PFSK-1 (cell line): ENCODE measurements around the gene ZEB2.

ENCODE experiments used
- FOXP2 ChIP-seq: optimal IDR thresholded peaks from 2 replicates; pipeline ENCODE3; 2011; ENCODE audit warnings: borderline replicate concordance, control low read depth, inconsistent platforms; ENCODE audit not compliant: insufficient read depth; ENCODE audit errors: extremely low read length, extremely low read depth
- POLR2AphosphoS5 ChIP-seq: IDR thresholded peaks from 2 replicates; pipeline ENCODE4 v1.6.1; 2012; ENCODE audit warnings: low read depth, mild to moderate bottlenecking, control low read depth, low read length, moderate library complexity
- REST ChIP-seq, 2 experiments: IDR thresholded peaks; 2 replicates each; pipeline versions ENCODE4 v1.6.1 to v1.8.0; 2011 to 2012; ENCODE audit warnings: low read depth in 2 of 2, low read length in 2 of 2, control low read depth in 1 of 2, inconsistent platforms in 1 of 2, mild to moderate bottlenecking in 1 of 2, moderate library complexity in 1 of 2; ENCODE audit not compliant: insufficient read depth in 1 of 2
- SIN3A ChIP-seq: IDR thresholded peaks from 2 replicates; pipeline ENCODE4 v1.6.1; 2012; ENCODE audit warnings: mild to moderate bottlenecking, low read length, moderate library complexity, borderline replicate concordance; ENCODE audit not compliant: insufficient read depth
- TAF1 ChIP-seq: IDR thresholded peaks from 2 replicates; pipeline ENCODE4 v1.6.1; 2012; ENCODE audit warnings: low read length, control low read depth, borderline replicate concordance; ENCODE audit not compliant: insufficient read depth

The ZEB2 gene

GRCh38 chr2:144431392-144431783 lies 88.5 kb downstream of the ZEB2 start:
- no peak for TF ChIP-seq TAF1
- TF ChIP-seq POLR2AphosphoS5, result no peak
- TF ChIP-seq FOXP2, result no peak
- no peak for TF ChIP-seq REST (IDR thresholded peaks at IDR 0.05; ENCODE audit: insufficient read depth in 1 of 2, low read depth in 2 of 2, low read length in 2 of 2)
- TF ChIP-seq SIN3A, result no peak

GRCh38 chr2:144430722-144431391 lies 89.1 kb downstream of the ZEB2 start:
- TF ChIP-seq SIN3A, result no peak
- TF ChIP-seq REST (IDR thresholded peaks at IDR 0.05; ENCODE audit: insufficient read depth in 1 of 2, low read depth in 2 of 2, low read length in 2 of 2), result no peak
- no peak for TF ChIP-seq FOXP2
- no peak for TF ChIP-seq TAF1
- TF ChIP-seq POLR2AphosphoS5, result no peak

GRCh38 chr2:144429396-144430112 lies 90.4 kb downstream of the ZEB2 start:
- no peak for TF ChIP-seq TAF1

GRCh38 chr2:144426981-144427479 lies 92.9 kb downstream of the ZEB2 start:
- TF ChIP-seq TAF1 (no peak), REST (IDR thresholded peaks at IDR 0.05; ENCODE audit: insufficient read depth in 1 of 2, low read depth in 2 of 2, low read length in 2 of 2) (no peak), SIN3A (no peak), POLR2AphosphoS5 (no peak), FOXP2 (no peak)

GRCh38 chr2:144426355-144426754 lies 93.6 kb downstream of the ZEB2 start:
- TF ChIP-seq POLR2AphosphoS5 (no peak), SIN3A (no peak), FOXP2 (no peak)
